Fibroblast of lung (primary cell): Measurements from ENCODE around the gene RBM8A. TPM values are rescaled to one million over a fixed set of nuclear protein-coding genes. Genes with fewer than 3 reads are reported as not detected.

Source experiments
- DNase-seq, 2 donors: peaks; one replicate each; pipeline versions ENCODE4 v3.0.0 to v3.0.0-alpha.2; 2010; ENCODE audit warnings: low read depth in 2 of 2
- H2AFZ ChIP-seq: 2 replicates; pipeline ENCODE4 v1.5.1; 2012; ENCODE audit warnings: low read length, control low read depth, inconsistent platforms
- H3K27ac ChIP-seq: 2 replicates; pipeline ENCODE4 v1.5.1; 2011; ENCODE audit warnings: low read length, control low read depth; ENCODE audit not compliant: insufficient read depth
- H3K27me3 ChIP-seq: 2 replicates; pipeline ENCODE4 v1.5.1; 2011; ENCODE audit warnings: mild to moderate bottlenecking, low read length; ENCODE audit not compliant: control insufficient read depth, insufficient read depth
- H3K36me3 ChIP-seq: 2 replicates; pipeline ENCODE4 v1.5.1; 2011; ENCODE audit warnings: low read length; ENCODE audit not compliant: control insufficient read depth, insufficient read depth
- H3K4me1 ChIP-seq: 2 replicates; pipeline ENCODE4 v1.5.1; 2011; ENCODE audit warnings: low read length; ENCODE audit not compliant: control insufficient read depth, insufficient read depth; ENCODE audit errors: extremely low read depth
- H3K4me2 ChIP-seq: 2 replicates; pipeline ENCODE4 v1.5.1; 2011; ENCODE audit warnings: low read length, control low read depth; ENCODE audit not compliant: insufficient read depth; ENCODE audit errors: extremely low read depth
- H3K4me3 ChIP-seq, 4 experiments: fragments of 200-600 bp in 1 of 4; sonication (generic) in 1 of 4; replicated peaks in 1 of 4; 2 replicates each; pipeline ENCODE4 v1.5.1; 2011 to 2016; ENCODE audit warnings: low read length in 4 of 4, low read depth in 3 of 4, mild to moderate bottlenecking in 3 of 4, control low read depth in 2 of 4, inconsistent platforms in 1 of 4, mixed read lengths in 1 of 4; ENCODE audit not compliant: insufficient read depth in 1 of 4; ENCODE audit errors: control extremely low read depth in 1 of 4
- H3K79me2 ChIP-seq: 2 replicates; pipeline ENCODE4 v1.5.1; 2012; ENCODE audit warnings: mild to moderate bottlenecking, low read length, inconsistent platforms; ENCODE audit not compliant: control insufficient read depth, insufficient read depth
- H3K9ac ChIP-seq: 2 replicates; pipeline ENCODE4 v1.5.1; 2011; ENCODE audit warnings: mild to moderate bottlenecking, low read length, control low read depth; ENCODE audit not compliant: insufficient read depth
- H3K9me3 ChIP-seq: 2 replicates; pipeline ENCODE4 v1.5.1; 2012; ENCODE audit warnings: low read depth, low read length; ENCODE audit not compliant: control insufficient read depth, insufficient read depth
- H4K20me1 ChIP-seq: 2 replicates; pipeline ENCODE4 v1.5.1; 2011; ENCODE audit warnings: low read length; ENCODE audit not compliant: control insufficient read depth, insufficient read depth; ENCODE audit errors: extremely low read depth
- CTCF ChIP-seq, 2 donors: IDR thresholded peaks in 1 of 2; conservative IDR thresholded peaks in 1 of 2; 1 replicate in 1 of 2; 2 replicates in 1 of 2; pipeline ENCODE4 v1.5.1; 2011 to 2012; ENCODE audit warnings: low read length in 2 of 2, control low read depth in 1 of 2, inconsistent platforms in 1 of 2, low read depth in 1 of 2, mild to moderate bottlenecking in 1 of 2
- EZH2 ChIP-seq: IDR thresholded peaks from 2 replicates; pipeline ENCODE4 v1.5.1; 2012; ENCODE audit warnings: low read length, control low read depth, mild to moderate bottlenecking; ENCODE audit errors: missing control alignments
- polyA plus RNA-seq, 2 donors: library from polyadenylated mRNA; depleted of rRNA in 1 of 2; stranded (reverse) in 1 of 2; unstranded in 1 of 2; fragments of >200 nt; gene quantifications; 2 replicates each; pipeline ENCODE4 v1.2.1, GENCODE V29; 2011 to 2012; ENCODE audit warnings: missing spikeins in 1 of 2
- total RNA-seq: library from RNA; depleted of rRNA; stranded (reverse); fragments of >200 nt; gene quantifications from 2 replicates; pipeline ENCODE4 v1.2.1, GENCODE V29; 2014

RBM8A gene
- total and polyA plus RNA-seq, 2 donors (not counting 1 experiment from before 2014, with no cell fraction given) = 56.6 to 137 TPM

- TF ChIP-seq EZH2 = no peak
- TF ChIP-seq CTCF (conservative IDR thresholded peaks at IDR 0.05 in 1 of 2, IDR thresholded peaks at IDR 0.05 in 1 of 2; ENCODE audit: low read depth in 1 of 2, low read length in 2 of 2) = no peak
- Histone ChIP-seq H4K20me1 (no peaks in the 10 kb centered on the region), H2AFZ (peak overlapping the region; percentile 95), H3K27ac (peak overlapping the region; percentile 94), H3K9me3 (no peaks in the 10 kb centered on the region), H3K4me3 (peak overlapping the region; percentile 89 to 96 (median 93)), H3K9ac (peak overlapping the region; percentile 84), H3K4me2 (peak overlapping the region; percentile 100), H3K36me3 (peaks cover 4% of the 10 kb centered on the region), H3K79me2 (peaks cover 9% of the 10 kb centered on the region), H3K4me1 (peaks cover 4% of the 10 kb centered on the region), H3K27me3 (no peaks in the 10 kb centered on the region)
- DNase-seq = peak; percentile 36 to 65
These were observed 8.0 kb downstream of the RBM8A start for GRCh38 chr1:145918992-145919939.

- H3K27me3 ChIP-seq = no peaks in the 10 kb centered on the region
- peak within 1 kb of the TSS; percentile 95 for H2AFZ ChIP-seq
- H4K20me1 ChIP-seq = no peaks in the 10 kb centered on the region
- H3K4me3 ChIP-seq = peak within 1 kb of the TSS; percentile 89 to 96 (median 93)
- H3K27ac ChIP-seq = peak within 1 kb of the TSS; percentile 94
- no peaks in the 10 kb centered on the region for H3K9me3 ChIP-seq
- peak; percentile 90 for DNase-seq
- peaks cover 9% of the 10 kb centered on the region for H3K79me2 ChIP-seq
- H3K36me3 ChIP-seq = peaks cover 6% of the 10 kb centered on the region
- peak within 1 kb of the TSS; percentile 84 for H3K9ac ChIP-seq
- peaks cover 4% of the 10 kb centered on the region for H3K4me1 ChIP-seq
- no peak for TF ChIP-seq CTCF (conservative IDR thresholded peaks at IDR 0.05 in 1 of 2, IDR thresholded peaks at IDR 0.05 in 1 of 2; ENCODE audit: low read depth in 1 of 2, low read length in 2 of 2)
- TF ChIP-seq EZH2 = no peak
- H3K4me2 ChIP-seq = peak within 1 kb of the TSS; percentile 100
These were observed 8.9 kb downstream of the RBM8A start, which contains the start of gene PEX11B for GRCh38 chr1:145918144-145918991. PEX11B (minus strand) TSS chr1:145918717; CDS start chr1:145918688, 29 bp downstream.

GRCh38 chr1:145917595-145917994, 9.7 kb downstream of the RBM8A start:
- DNase-seq = no peak
- peaks cover 6% of the 10 kb centered on the region for H3K36me3 ChIP-seq
- no peak overlapping the region for H2AFZ ChIP-seq
- H4K20me1 ChIP-seq = no peaks in the 10 kb centered on the region
- H3K27ac ChIP-seq = peak overlapping the region; percentile 94
- H3K4me2 ChIP-seq = peak overlapping the region; percentile 100
- peak overlapping the region; percentile 89 to 96 (median 93) for H3K4me3 ChIP-seq
- H3K27me3 ChIP-seq = no peaks in the 10 kb centered on the region
- peaks cover 9% of the 10 kb centered on the region for H3K79me2 ChIP-seq
- no peak overlapping the region for H3K9ac ChIP-seq
- TF ChIP-seq CTCF (conservative IDR thresholded peaks at IDR 0.05 in 1 of 2, IDR thresholded peaks at IDR 0.05 in 1 of 2; ENCODE audit: low read depth in 1 of 2, low read length in 2 of 2) (no peak), EZH2 (no peak)
- H3K9me3 ChIP-seq = no peaks in the 10 kb centered on the region
- peaks cover 4% of the 10 kb centered on the region for H3K4me1 ChIP-seq
